ENCODE measurements around the gene GMCL2.
A peak's percentile ranks its signal among the peaks of the same experiment; 100 is the strongest.

Gene GMCL2

GRCh38 chr5:178208540-178209227 is 21.5 kb upstream of the GMCL2 start:
- Histone ChIP-seq H3K4me2 (ENCODE audit: low read length) (no peak overlapping the region), H3K4me3 (ENCODE audit: low read length) (no peak overlapping the region), H3F3A (ENCODE audit: control insufficient read depth, insufficient read depth) (peaks cover 83% of the 10 kb centered on the region), H4K20me1 (ENCODE audit: control insufficient read depth, insufficient read depth, low read depth, low read length) (peaks cover 42% of the 10 kb centered on the region), H3K4me1 (ENCODE audit: control insufficient read depth, low read length) (peaks cover 22% of the 10 kb centered on the region), H3K9me3 (ENCODE audit: control insufficient read depth, insufficient read depth, low read length) (no peaks in the 10 kb centered on the region), H3K36me3 (ENCODE audit: control insufficient read depth, low read length) (peaks cover 90% of the 10 kb centered on the region), H3K27me3 (ENCODE audit: control insufficient read depth, low read length) (no peaks in the 10 kb centered on the region), H3K79me2 (ENCODE audit: control insufficient read depth, low read length) (peaks cover 63% of the 10 kb centered on the region), H3K9me2 (replicated peaks; ENCODE audit: control insufficient read depth, low read length) (no peaks in the 10 kb centered on the region), H3K27ac (ENCODE audit: low read depth, low read length) (no peak overlapping the region)
- TF ChIP-seq EZH2phosphoT487 (IDR thresholded peaks at IDR 0.05; ENCODE audit: borderline replicate concordance, low read length): no peak
- TF ChIP-seq, protein P1, sequence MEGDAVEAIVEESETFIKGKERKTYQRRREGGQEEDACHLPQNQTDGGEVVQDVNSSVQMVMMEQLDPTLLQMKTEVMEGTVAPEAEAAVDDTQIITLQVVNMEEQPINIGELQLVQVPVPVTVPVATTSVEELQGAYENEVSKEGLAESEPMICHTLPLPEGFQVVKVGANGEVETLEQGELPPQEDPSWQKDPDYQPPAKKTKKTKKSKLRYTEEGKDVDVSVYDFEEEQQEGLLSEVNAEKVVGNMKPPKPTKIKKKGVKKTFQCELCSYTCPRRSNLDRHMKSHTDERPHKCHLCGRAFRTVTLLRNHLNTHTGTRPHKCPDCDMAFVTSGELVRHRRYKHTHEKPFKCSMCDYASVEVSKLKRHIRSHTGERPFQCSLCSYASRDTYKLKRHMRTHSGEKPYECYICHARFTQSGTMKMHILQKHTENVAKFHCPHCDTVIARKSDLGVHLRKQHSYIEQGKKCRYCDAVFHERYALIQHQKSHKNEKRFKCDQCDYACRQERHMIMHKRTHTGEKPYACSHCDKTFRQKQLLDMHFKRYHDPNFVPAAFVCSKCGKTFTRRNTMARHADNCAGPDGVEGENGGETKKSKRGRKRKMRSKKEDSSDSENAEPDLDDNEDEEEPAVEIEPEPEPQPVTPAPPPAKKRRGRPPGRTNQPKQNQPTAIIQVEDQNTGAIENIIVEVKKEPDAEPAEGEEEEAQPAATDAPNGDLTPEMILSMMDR (IDR thresholded peaks at IDR 0.05; ENCODE audit: low read depth, low read length, poor library complexity, severe bottlenecking): peak; percentile 41

DNA sequence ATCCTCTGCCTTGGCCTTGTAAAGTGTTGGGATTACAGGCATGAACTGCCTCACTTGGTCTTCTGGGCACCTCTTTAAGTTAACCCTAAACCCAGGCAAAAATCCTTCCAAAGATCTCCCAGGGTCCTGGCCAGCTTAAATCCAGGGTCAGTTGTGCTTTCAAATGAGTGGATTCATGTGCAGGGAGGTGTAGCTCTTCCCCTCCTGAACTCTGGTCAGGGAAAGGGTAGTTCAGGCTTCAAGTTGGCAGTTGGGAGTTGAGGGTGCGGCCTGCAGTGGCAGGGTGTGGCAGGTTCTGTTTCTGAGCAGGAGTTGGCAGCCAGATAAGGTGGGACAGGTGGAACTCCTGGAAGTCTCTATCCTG is 20.7 kb upstream of the GMCL2 start:
- TF ChIP-seq EZH2phosphoT487 (IDR thresholded peaks at IDR 0.05; ENCODE audit: borderline replicate concordance, low read length): no peak
- TF ChIP-seq, protein P1 (IDR thresholded peaks at IDR 0.05; ENCODE audit: low read depth, low read length, poor library complexity, severe bottlenecking): no peak
- Histone ChIP-seq H3K9me3 (ENCODE audit: control insufficient read depth, insufficient read depth, low read length) (no peaks in the 10 kb centered on the region), H3K4me3 (ENCODE audit: low read length) (no peak overlapping the region), H3K4me2 (ENCODE audit: low read length) (peak overlapping the region; percentile 8; the same call in 1 of the 2 replicates), H3K27ac (ENCODE audit: low read depth, low read length) (no peak overlapping the region; the same call in 1 of the 2 replicates), H3K4me1 (ENCODE audit: control insufficient read depth, low read length) (peaks cover 25% of the 10 kb centered on the region), H4K20me1 (ENCODE audit: control insufficient read depth, insufficient read depth, low read depth, low read length) (peaks cover 42% of the 10 kb centered on the region), H3K36me3 (ENCODE audit: control insufficient read depth, low read length) (peaks cover 82% of the 10 kb centered on the region), H3K79me2 (ENCODE audit: control insufficient read depth, low read length) (peaks cover 68% of the 10 kb centered on the region), H3F3A (ENCODE audit: control insufficient read depth, insufficient read depth) (peaks cover 76% of the 10 kb centered on the region), H3K9me2 (replicated peaks; ENCODE audit: control insufficient read depth, low read length) (no peaks in the 10 kb centered on the region), H3K27me3 (ENCODE audit: control insufficient read depth, low read length) (no peaks in the 10 kb centered on the region)

DNA sequence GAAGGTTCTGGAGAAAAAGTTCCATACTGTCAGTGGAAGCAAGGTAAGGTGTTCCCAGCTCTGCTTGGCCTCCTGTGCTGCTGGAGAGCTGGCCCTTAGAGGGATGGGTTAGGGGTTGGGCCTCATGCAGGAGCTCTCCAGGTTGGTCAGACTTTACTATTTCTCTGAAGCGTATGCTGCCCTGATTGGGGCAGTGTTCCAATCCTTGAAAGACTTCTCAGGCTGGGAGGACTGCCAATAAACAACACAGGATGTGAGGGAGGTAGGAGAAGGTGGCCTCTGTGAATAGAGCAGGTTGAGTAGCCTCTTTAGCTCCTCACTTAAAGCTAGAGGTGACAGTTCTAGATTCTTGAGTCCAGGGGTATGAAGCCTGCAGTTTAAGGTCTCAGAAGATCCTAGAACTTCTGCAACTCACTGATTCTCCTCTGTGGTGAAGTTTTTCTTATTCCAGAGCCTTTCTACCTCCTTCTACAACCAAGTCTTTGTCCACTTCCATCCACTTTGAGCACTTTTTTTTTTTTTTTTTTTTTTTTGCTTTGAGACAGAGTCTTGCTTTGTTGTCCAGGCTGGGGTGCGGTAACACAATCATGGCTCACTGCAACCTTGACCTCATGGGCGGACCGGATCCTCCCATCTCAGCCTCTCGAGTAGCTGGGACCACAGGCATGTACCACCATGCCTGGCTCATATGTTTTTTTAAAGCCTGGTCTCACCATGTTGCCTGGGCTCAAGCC is 20.2 kb upstream of the GMCL2 start:
- peak overlapping the region; percentile 90; the same call in 1 of the 2 replicates for H3K4me3 ChIP-seq (ENCODE audit: low read length)
- H3K79me2 ChIP-seq (ENCODE audit: control insufficient read depth, low read length): peaks cover 70% of the 10 kb centered on the region
- peaks cover 77% of the 10 kb centered on the region for H3K36me3 ChIP-seq (ENCODE audit: control insufficient read depth, low read length)
- H3K4me2 ChIP-seq (ENCODE audit: low read length): peak overlapping the region; percentile 90; the same call in 1 of the 2 replicates
- H3F3A ChIP-seq (ENCODE audit: control insufficient read depth, insufficient read depth): peaks cover 71% of the 10 kb centered on the region
- no peaks in the 10 kb centered on the region for H3K9me3 ChIP-seq (ENCODE audit: control insufficient read depth, insufficient read depth, low read length)
- no peaks in the 10 kb centered on the region for H3K9me2 ChIP-seq (replicated peaks; ENCODE audit: control insufficient read depth, low read length)
- TF ChIP-seq, protein P1 (IDR thresholded peaks at IDR 0.05; ENCODE audit: low read depth, low read length, poor library complexity, severe bottlenecking): no peak
- no peak for TF ChIP-seq EZH2phosphoT487 (IDR thresholded peaks at IDR 0.05; ENCODE audit: borderline replicate concordance, low read length)
- H4K20me1 ChIP-seq (ENCODE audit: control insufficient read depth, insufficient read depth, low read depth, low read length): peaks cover 42% of the 10 kb centered on the region
- H3K27me3 ChIP-seq (ENCODE audit: control insufficient read depth, low read length): no peaks in the 10 kb centered on the region
- H3K4me1 ChIP-seq (ENCODE audit: control insufficient read depth, low read length): peaks cover 26% of the 10 kb centered on the region
- peak overlapping the region; percentile 71; the same call in 1 of the 2 replicates for H3K27ac ChIP-seq (ENCODE audit: low read depth, low read length)
